GM12878 (cell line): ENCODE measurements around the gene EFNA2. TPM values are rescaled to one million over a fixed set of nuclear protein-coding genes. Genes with fewer than 3 reads are reported as not detected.

Experiments used
- ATF7 ChIP-seq: fragments of 450-650 bp; IDR thresholded peaks from 2 replicates; pipeline ENCODE4 v1.6.1; 2016; ENCODE audit warnings: low read depth, mild to moderate bottlenecking
- BACH1 ChIP-seq: fragments of 450-650 bp; IDR thresholded peaks from 2 replicates; pipeline ENCODE4 v1.6.1; 2017; ENCODE audit warnings: mild to moderate bottlenecking, borderline replicate concordance
- BCL11A ChIP-seq: IDR thresholded peaks from 2 replicates; pipeline ENCODE4 v1.6.1; 2011; ENCODE audit warnings: low read depth, low read length
- CBFB ChIP-seq: IDR thresholded peaks from 2 replicates; pipeline ENCODE4 v1.6.1; 2016; ENCODE audit warnings: antibody characterized with exemption, low read depth
- ELK1 ChIP-seq: IDR thresholded peaks from 2 replicates; pipeline ENCODE4 v1.6.1; 2012; ENCODE audit warnings: low read depth, low read length, improper control_type of control experiment
- FOXK2 ChIP-seq: fragments of 450-650 bp; IDR thresholded peaks from 2 replicates; pipeline ENCODE4 v1.6.1; 2017; ENCODE audit warnings: mild to moderate bottlenecking, moderate library complexity
- IKZF1 ChIP-seq: fragments of 450-650 bp; conservative IDR thresholded peaks from 2 replicates; pipeline ENCODE4 v1.6.1; 2017; ENCODE audit warnings: antibody characterized with exemption, mild to moderate bottlenecking
- IKZF2 ChIP-seq, 2 experiments: fragments of 450-650 bp; IDR thresholded peaks; 2 replicates each; pipeline ENCODE4 v1.6.1; 2017; ENCODE audit warnings: mild to moderate bottlenecking in 2 of 2, moderate library complexity in 2 of 2
- KLF5 ChIP-seq: fragments of 450-650 bp; IDR thresholded peaks from 2 replicates; pipeline ENCODE4 v1.6.1; 2014; ENCODE audit warnings: mild to moderate bottlenecking; ENCODE audit not compliant: partially characterized antibody
- MTA3 ChIP-seq: IDR thresholded peaks from 2 replicates; pipeline ENCODE4 v1.6.1; 2012; ENCODE audit warnings: low read length, inconsistent platforms, borderline replicate concordance
- NFXL1 ChIP-seq: fragments of 450-650 bp; IDR thresholded peaks from 2 replicates; pipeline ENCODE4 v1.6.1; 2017; ENCODE audit warnings: antibody characterized with exemption, mild to moderate bottlenecking, borderline replicate concordance
- NR2C1 ChIP-seq: fragments of 450-650 bp; IDR thresholded peaks from 2 replicates; pipeline ENCODE4 v1.6.1; 2017; ENCODE audit warnings: antibody characterized with exemption, mild to moderate bottlenecking, moderate library complexity
- POLR2A ChIP-seq: IDR thresholded peaks from 2 replicates; pipeline ENCODE4 v1.6.1; 2011; ENCODE audit warnings: low read depth, mild to moderate bottlenecking, low read length
- POLR2AphosphoS5 ChIP-seq: IDR thresholded peaks from 2 replicates; pipeline ENCODE4 v1.6.1; 2011; ENCODE audit warnings: mild to moderate bottlenecking, low read length, inconsistent platforms
- POU2F2 ChIP-seq: IDR thresholded peaks from 3 replicates; pipeline ENCODE4 v1.6.1; 2011; ENCODE audit warnings: low read depth, mild to moderate bottlenecking, low read length, borderline replicate concordance
- RCOR1 ChIP-seq: conservative IDR thresholded peaks from 2 replicates; pipeline ENCODE4 v1.6.1; 2012; ENCODE audit warnings: low read depth, low read length, improper control_type of control experiment
- RFX5 ChIP-seq: IDR thresholded peaks from 2 replicates; pipeline ENCODE4 v1.6.1; 2011; ENCODE audit warnings: low read depth, low read length, improper control_type of control experiment
- SREBF1 ChIP-seq: IDR thresholded peaks from 2 replicates; pipeline ENCODE4 v1.6.1; 2012; ENCODE audit warnings: mild to moderate bottlenecking, low read length
- STAT1 ChIP-seq: fragments of 450-650 bp; conservative IDR thresholded peaks from 2 replicates; pipeline ENCODE4 v1.6.1; 2014; ENCODE audit warnings: antibody characterized with exemption, mild to moderate bottlenecking
- TCF12 ChIP-seq: IDR thresholded peaks from 2 replicates; pipeline ENCODE4 v1.6.1; 2011; ENCODE audit warnings: low read depth, mild to moderate bottlenecking, low read length
- WRNIP1 ChIP-seq: IDR thresholded peaks from 2 replicates; pipeline ENCODE4 v1.6.1; 2011; ENCODE audit warnings: low read depth, low read length, improper control_type of control experiment, borderline replicate concordance
- YY1 ChIP-seq: IDR thresholded peaks from 2 replicates; pipeline ENCODE4 v1.6.1; 2011; ENCODE audit warnings: low read depth, mild to moderate bottlenecking, low read length
- ZBTB11 ChIP-seq: fragments of 450-650 bp; formaldehyde crosslinking; IDR thresholded peaks from 2 replicates; pipeline ENCODE4 v1.5.0; 2022; ENCODE audit warnings: mild to moderate bottlenecking, missing genetic modification characterization
- ZZZ3 ChIP-seq: IDR thresholded peaks from 2 replicates; pipeline ENCODE4 v1.6.1; 2011; ENCODE audit warnings: low read depth; ENCODE audit not compliant: control insufficient read depth, insufficient read length
- polyA plus RNA-seq, 11 experiments: library from polyadenylated mRNA; depleted of rRNA in 4 of 11; unstranded in 6 of 11; stranded (reverse) in 5 of 11; fragments of >200 nt; fragmentation: Nextera tagmentation in 4 of 11; fragmentation: Illumina TruSeq in 1 of 11; extraction: Ambion mirVana in 4 of 11; extraction: Trizol in 1 of 11; gene quantifications; 1 replicate in 1 of 11; 2 replicates in 10 of 11; pipeline versions ENCODE4 v1.2.1 to v1.2.3, GENCODE V29; 2011 to 2016; ENCODE audit warnings: inconsistent platforms in 2 of 11, missing spikeins in 2 of 11, low read depth in 1 of 11
- total RNA-seq, 4 experiments: library from RNA; depleted of rRNA in 3 of 4; stranded (reverse); fragments of >200 nt in 3 of 4; fragmentation: Illumina TruSeq in 1 of 4; extraction: Trizol in 1 of 4; gene quantifications; 2 replicates each; pipeline versions ENCODE4 v1.2.1 to v1.2.3, GENCODE V29; 2013 to 2021
- TF ChIP-seq, protein P1 (sequence below): fragments of 450-650 bp; IDR thresholded peaks from 2 replicates; pipeline ENCODE4 v1.6.1; 2017; ENCODE audit warnings: borderline replicate concordance
- TF ChIP-seq, protein P2 (sequence below): fragments of 450-650 bp; conservative IDR thresholded peaks from 2 replicates; pipeline ENCODE4 v1.6.1; 2017; ENCODE audit warnings: mild to moderate bottlenecking, moderate library complexity

The EFNA2 gene
- total and polyA plus RNA-seq, 10 of the 15 experiments (the other 5 are each of a cell fraction or from before 2014, with no cell fraction given), result not detected

- peak; percentile 100 for TF ChIP-seq YY1
- no peak for TF ChIP-seq RCOR1
- TF ChIP-seq NFXL1, result no peak
- TF ChIP-seq MTA3, result no peak
- no peak; a peak in 1 of 4 replicates for TF ChIP-seq IKZF2 (IDR thresholded peaks at IDR 0.05)
- TF ChIP-seq POU2F2, result peak; percentile 18; the same call in 2 of the 3 replicates
- peak; percentile 95 for TF ChIP-seq BACH1
- no peak for TF ChIP-seq ATF7
- TF ChIP-seq ZZZ3, result no peak
- TF ChIP-seq POLR2AphosphoS5, result peak; percentile 96
- peak; percentile 86 for TF ChIP-seq IKZF1
- no peak for TF ChIP-seq ELK1
- peak; percentile 74 for TF ChIP-seq KLF5
- no peak for TF ChIP-seq WRNIP1
- peak; percentile 1; the same call in 1 of the 2 replicates for TF ChIP-seq BCL11A
- no peak for TF ChIP-seq RFX5
- TF ChIP-seq SREBF1, result no peak
- TF ChIP-seq ZBTB11, result no peak
- TF ChIP-seq, protein P1, sequence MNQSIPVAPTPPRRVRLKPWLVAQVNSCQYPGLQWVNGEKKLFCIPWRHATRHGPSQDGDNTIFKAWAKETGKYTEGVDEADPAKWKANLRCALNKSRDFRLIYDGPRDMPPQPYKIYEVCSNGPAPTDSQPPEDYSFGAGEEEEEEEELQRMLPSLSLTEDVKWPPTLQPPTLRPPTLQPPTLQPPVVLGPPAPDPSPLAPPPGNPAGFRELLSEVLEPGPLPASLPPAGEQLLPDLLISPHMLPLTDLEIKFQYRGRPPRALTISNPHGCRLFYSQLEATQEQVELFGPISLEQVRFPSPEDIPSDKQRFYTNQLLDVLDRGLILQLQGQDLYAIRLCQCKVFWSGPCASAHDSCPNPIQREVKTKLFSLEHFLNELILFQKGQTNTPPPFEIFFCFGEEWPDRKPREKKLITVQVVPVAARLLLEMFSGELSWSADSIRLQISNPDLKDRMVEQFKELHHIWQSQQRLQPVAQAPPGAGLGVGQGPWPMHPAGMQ, result no peak
- no peak for TF ChIP-seq TCF12
- 0 out of 2 replicates have a peak, but pooled peaks have one; percentile 72 for TF ChIP-seq STAT1
- peak; percentile 97 for TF ChIP-seq POLR2A
- TF ChIP-seq FOXK2, result no peak
- peak; percentile 81 for TF ChIP-seq NR2C1
- TF ChIP-seq, protein P2, sequence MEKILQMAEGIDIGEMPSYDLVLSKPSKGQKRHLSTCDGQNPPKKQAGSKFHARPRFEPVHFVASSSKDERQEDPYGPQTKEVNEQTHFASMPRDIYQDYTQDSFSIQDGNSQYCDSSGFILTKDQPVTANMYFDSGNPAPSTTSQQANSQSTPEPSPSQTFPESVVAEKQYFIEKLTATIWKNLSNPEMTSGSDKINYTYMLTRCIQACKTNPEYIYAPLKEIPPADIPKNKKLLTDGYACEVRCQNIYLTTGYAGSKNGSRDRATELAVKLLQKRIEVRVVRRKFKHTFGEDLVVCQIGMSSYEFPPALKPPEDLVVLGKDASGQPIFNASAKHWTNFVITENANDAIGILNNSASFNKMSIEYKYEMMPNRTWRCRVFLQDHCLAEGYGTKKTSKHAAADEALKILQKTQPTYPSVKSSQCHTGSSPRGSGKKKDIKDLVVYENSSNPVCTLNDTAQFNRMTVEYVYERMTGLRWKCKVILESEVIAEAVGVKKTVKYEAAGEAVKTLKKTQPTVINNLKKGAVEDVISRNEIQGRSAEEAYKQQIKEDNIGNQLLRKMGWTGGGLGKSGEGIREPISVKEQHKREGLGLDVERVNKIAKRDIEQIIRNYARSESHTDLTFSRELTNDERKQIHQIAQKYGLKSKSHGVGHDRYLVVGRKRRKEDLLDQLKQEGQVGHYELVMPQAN, result peak; percentile 79
- peak; percentile 33; the same call in 1 of the 2 replicates for TF ChIP-seq CBFB
Measured at GRCh38 chr19:1269478-1270212, 16.0 kb upstream of the EFNA2 start (continued).
